Measurements from ENCODE around the gene ATP9B. TPM values are rescaled to one million over a fixed set of nuclear protein-coding genes. Genes with fewer than 3 reads are reported as not detected.
A peak's percentile ranks its signal among the peaks of the same experiment; 100 is the strongest.

ATP9B gene
- total RNA-seq, 1 donor from 2014 or later: 45.3 TPM

DNA sequence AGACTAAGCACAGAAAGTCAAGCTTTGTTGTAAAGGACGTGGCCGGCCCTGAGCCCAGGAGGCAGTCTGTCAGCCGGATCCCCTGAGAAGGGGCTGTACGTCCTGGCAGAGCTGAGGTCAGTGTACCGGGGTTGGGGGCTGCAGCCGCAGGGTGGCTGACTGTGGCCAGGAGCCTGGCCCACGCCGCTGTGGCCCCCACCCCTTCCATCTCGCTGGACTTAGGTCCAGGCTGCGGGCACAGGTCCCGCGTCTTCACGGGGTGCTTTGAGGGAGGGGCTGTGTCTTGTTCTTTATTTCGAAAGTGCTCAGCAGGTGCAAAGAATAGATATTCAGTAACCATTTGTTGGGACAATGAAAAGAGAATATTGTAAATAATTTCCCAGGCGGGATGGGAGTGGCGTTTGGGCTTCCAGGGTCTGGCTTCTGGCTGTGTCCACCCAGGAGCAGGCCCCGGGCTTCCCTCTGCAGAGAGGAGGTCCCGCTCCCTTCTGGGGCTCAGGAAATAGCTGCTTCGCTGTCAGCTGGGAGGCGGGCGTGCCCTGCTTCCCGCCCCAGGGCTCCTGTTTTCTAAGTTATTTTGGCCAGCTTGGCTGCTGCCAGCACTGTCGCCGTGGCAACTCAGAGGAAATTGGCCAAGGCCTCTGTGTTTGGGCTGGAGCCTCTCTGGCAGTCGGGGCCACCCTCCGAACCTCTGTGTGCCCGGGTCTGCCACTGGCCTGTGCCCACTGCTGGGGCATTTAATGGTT is 334.0 kb downstream of the ATP9B start:
- Mint-ChIP-seq H3K27me3 (peaks cover 36% of the 10 kb centered on the region), H3K27ac (no peak overlapping the region), H3K36me3 (ENCODE audit: insufficient read depth) (peaks cover 1% of the 10 kb centered on the region), H3K4me1 (ENCODE audit: low read depth) (peaks cover 7% of the 10 kb centered on the region), H3K4me3 (ENCODE audit: low read depth) (no peak overlapping the region), H3K9me3 (ENCODE audit: low read depth) (no peaks in the 10 kb centered on the region)
- no peak for DNase-seq (ENCODE audit: low spot score, unreplicated experiment)
- TF ChIP-seq, protein P1, sequence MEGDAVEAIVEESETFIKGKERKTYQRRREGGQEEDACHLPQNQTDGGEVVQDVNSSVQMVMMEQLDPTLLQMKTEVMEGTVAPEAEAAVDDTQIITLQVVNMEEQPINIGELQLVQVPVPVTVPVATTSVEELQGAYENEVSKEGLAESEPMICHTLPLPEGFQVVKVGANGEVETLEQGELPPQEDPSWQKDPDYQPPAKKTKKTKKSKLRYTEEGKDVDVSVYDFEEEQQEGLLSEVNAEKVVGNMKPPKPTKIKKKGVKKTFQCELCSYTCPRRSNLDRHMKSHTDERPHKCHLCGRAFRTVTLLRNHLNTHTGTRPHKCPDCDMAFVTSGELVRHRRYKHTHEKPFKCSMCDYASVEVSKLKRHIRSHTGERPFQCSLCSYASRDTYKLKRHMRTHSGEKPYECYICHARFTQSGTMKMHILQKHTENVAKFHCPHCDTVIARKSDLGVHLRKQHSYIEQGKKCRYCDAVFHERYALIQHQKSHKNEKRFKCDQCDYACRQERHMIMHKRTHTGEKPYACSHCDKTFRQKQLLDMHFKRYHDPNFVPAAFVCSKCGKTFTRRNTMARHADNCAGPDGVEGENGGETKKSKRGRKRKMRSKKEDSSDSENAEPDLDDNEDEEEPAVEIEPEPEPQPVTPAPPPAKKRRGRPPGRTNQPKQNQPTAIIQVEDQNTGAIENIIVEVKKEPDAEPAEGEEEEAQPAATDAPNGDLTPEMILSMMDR (IDR thresholded peaks at IDR 0.05; ENCODE audit: unreplicated experiment): no peak

DNA sequence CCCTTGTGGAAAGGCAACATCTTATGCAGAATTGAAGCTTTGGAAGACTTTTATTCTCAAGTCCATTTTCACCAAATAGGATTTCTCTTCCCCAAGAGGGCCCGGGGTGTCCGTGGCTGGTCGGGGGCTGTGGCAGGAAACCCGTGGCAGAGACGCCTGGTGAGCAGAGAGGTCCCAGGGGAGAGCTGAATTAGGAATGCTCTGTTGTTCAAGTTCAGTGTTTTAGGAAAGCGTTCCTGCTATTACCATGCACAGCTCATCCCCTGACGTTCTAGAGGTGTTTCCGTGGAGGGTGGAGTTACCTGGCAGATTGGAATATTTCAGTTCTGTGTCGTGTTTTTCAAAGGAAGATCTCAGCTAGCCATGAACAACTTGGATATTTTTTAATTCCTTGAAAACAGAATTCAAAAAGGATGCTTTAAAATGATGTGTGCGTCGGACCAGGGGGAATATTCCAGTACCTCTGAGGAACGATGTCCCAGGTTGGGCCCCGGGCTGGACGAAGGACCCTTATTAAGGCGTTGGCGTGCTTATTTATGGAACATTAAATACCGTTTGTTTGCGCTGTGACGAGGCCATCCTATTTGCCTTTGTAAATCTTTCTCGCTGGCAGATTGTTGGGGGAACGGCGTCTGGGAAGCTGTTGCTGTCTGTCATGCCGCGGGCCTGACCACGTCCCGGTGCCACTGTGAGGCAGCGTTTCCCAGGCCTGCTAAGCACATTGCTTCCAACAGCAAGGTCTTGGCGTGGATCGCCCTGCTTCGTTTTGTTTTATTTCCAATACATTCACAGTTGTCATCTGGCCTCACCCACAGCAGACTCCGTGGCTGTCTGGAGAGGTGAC is 334.8 kb downstream of the ATP9B start:
- H3K36me3 Mint-ChIP-seq (ENCODE audit: insufficient read depth): peaks cover 1% of the 10 kb centered on the region
- no peak for DNase-seq (ENCODE audit: low spot score, unreplicated experiment)
- no peak overlapping the region for H3K4me3 Mint-ChIP-seq (ENCODE audit: low read depth)
- H3K27me3 Mint-ChIP-seq: peaks cover 28% of the 10 kb centered on the region
- peak overlapping the region; percentile 59 for H3K27ac Mint-ChIP-seq
- TF ChIP-seq, protein P1 (IDR thresholded peaks at IDR 0.05; ENCODE audit: unreplicated experiment): no peak
- H3K9me3 Mint-ChIP-seq (ENCODE audit: low read depth): no peaks in the 10 kb centered on the region
- H3K4me1 Mint-ChIP-seq (ENCODE audit: low read depth): peaks cover 6% of the 10 kb centered on the region

DNA sequence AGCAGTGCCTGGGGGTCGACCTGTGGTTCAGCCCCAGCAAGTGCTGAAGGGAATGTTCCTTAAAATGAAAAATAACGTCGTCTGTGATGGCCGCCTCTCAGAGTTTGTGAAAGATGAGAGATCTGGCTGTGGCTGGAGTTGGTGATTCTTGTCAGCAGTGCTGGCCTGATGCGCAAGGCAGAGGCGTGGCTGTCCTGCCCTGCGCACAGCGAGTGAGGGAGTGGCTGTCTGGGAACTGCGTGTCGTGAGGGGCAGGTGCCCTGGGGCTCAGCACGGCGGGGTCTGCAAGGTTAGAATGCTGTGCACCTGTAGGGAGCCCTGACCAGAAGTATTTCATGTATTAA is 335.3 kb downstream of the ATP9B start:
- DNase-seq (ENCODE audit: low spot score, unreplicated experiment): no peak
- Mint-ChIP-seq H3K4me3 (ENCODE audit: low read depth) (no peak overlapping the region), H3K9me3 (ENCODE audit: low read depth) (no peaks in the 10 kb centered on the region), H3K27ac (peak overlapping the region; percentile 59), H3K36me3 (ENCODE audit: insufficient read depth) (peaks cover 1% of the 10 kb centered on the region), H3K4me1 (ENCODE audit: low read depth) (peaks cover 6% of the 10 kb centered on the region), H3K27me3 (peaks cover 24% of the 10 kb centered on the region)
- TF ChIP-seq, protein P1 (IDR thresholded peaks at IDR 0.05; ENCODE audit: unreplicated experiment): no peak

DNA sequence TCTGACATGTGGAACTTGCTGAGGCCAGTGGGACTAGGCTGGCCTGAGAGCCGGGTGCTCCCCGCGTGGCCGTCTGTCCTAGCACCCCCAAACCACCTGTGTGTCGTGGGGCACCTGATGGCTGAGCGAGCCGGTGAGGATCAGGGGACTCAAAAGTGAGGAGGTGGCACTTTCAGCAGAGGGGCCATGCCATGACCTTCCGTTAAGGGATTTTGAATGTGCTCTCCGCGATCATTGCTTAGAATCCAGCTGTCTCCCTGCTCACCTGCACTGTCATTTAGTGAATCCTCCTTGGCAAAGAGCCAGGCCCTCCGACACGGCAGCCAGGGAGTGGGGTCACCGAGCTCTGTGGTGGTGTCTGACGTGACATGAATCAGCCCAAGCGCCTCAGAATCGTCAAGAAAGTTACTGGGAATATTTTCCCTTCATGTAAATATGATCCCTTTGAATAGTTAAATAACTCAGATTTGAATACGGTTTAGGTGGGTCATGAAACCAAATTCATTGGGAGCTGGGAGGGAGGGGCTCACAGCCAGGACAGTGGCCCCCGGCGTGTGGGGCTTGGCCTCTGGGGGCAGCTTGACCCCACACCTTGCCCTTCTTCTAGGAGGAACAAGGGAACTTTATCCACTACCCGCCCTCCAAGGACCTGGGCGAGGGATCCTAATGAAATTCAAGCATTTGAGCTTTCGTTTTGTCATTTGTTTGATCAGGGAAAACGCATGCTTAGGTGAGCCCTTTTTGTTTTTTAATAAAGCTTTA is 336.0 kb downstream of the ATP9B start:
- Mint-ChIP-seq H3K4me1 (ENCODE audit: low read depth) (peaks cover 6% of the 10 kb centered on the region), H3K27ac (no peak overlapping the region), H3K36me3 (ENCODE audit: insufficient read depth) (peaks cover 1% of the 10 kb centered on the region), H3K27me3 (peaks cover 24% of the 10 kb centered on the region), H3K4me3 (ENCODE audit: low read depth) (no peak overlapping the region), H3K9me3 (ENCODE audit: low read depth) (no peaks in the 10 kb centered on the region)
- no peak for DNase-seq (ENCODE audit: low spot score, unreplicated experiment)
- TF ChIP-seq, protein P1 (IDR thresholded peaks at IDR 0.05; ENCODE audit: unreplicated experiment): no peak

All from progenitor cell of endocrine pancreas (in vitro differentiated cells).